HEK293 (cell line): Measurements from ENCODE around the gene DPYD.

Experiments
- CTCF ChIA-PET: fragments of 350-600 bp; formaldehyde crosslinking; extraction: SDS; loops from one replicate; lab custom pipeline; 2021; ENCODE audit warnings: antibody characterized with exemption; lab: Yijun Ruan, JAX
- POLR2A ChIA-PET: fragments of 300-600 bp; formaldehyde crosslinking; extraction: SDS; loops from one replicate; lab custom pipeline; 2020; ENCODE audit warnings: antibody characterized with exemption, inconsistent platforms; lab: Yijun Ruan, JAX
- H3K27ac ChIP-seq: fragments of 200-500 bp; sonication (Bioruptor generic); 2 replicates; pipeline ENCODE4 v1.5.1; 2014; ENCODE audit warnings: low read depth, low read length, control low read depth, inconsistent platforms; ENCODE audit errors: extremely low read depth
- H3K36me3 ChIP-seq, 2 experiments: fragments of 200-500 bp in 1 of 2; sonication (Bioruptor generic) in 1 of 2; 1 replicate in 1 of 2; 2 replicates in 1 of 2; pipeline ENCODE4 v1.5.1; 2014 to 2017; ENCODE audit warnings: inconsistent platforms in 2 of 2, low read length in 2 of 2; ENCODE audit not compliant: control insufficient read depth in 2 of 2, insufficient read depth in 1 of 2
- H3K4me1 ChIP-seq: fragments of 200-500 bp; sonication (Bioruptor generic); 2 replicates; pipeline ENCODE4 v1.5.1; 2014; ENCODE audit warnings: mild to moderate bottlenecking, low read length, inconsistent platforms; ENCODE audit not compliant: control insufficient read depth, insufficient read depth
- H3K4me3 ChIP-seq: 2 replicates; pipeline ENCODE4 v1.5.1; 2011; ENCODE audit warnings: low read depth, mild to moderate bottlenecking, control low read depth, low read length, moderate library complexity
- H3K9me3 ChIP-seq: fragments of 200-500 bp; sonication (Bioruptor generic); 2 replicates; pipeline ENCODE4 v1.5.1; 2014; ENCODE audit warnings: low read depth, low read length, inconsistent platforms; ENCODE audit not compliant: control insufficient read depth, insufficient read depth
- BCL11B ChIP-seq: fragments of 450-650 bp; formaldehyde crosslinking; IDR thresholded peaks from 2 replicates; pipeline ENCODE4 v1.5.1; 2016; ENCODE audit warnings: low read depth, missing biosample characterization, missing genetic modification characterization
- EGR2 ChIP-seq: fragments of 450-650 bp; formaldehyde crosslinking; IDR thresholded peaks from 2 replicates; pipeline ENCODE4 v1.5.1; 2016; ENCODE audit warnings: low read depth, missing biosample characterization, missing genetic modification characterization
- HOXC10 ChIP-seq: sonication (generic); formaldehyde crosslinking; IDR thresholded peaks from 2 replicates; pipeline ENCODE4 v1.8.1; 2023; ENCODE audit warnings: mild to moderate bottlenecking, missing genetic modification reagents
- KLF1 ChIP-seq: fragments of 450-650 bp; formaldehyde crosslinking; IDR thresholded peaks from 2 replicates; pipeline ENCODE4 v1.5.1; 2016; ENCODE audit warnings: missing biosample characterization, missing genetic modification characterization
- KLF10 ChIP-seq: fragments of 450-650 bp; IDR thresholded peaks from 2 replicates; pipeline ENCODE4 v1.5.1; 2018; ENCODE audit warnings: missing biosample characterization, mild to moderate bottlenecking, missing genetic modification characterization
- REPIN1 ChIP-seq: fragments of 450-650 bp; formaldehyde crosslinking; IDR thresholded peaks from 2 replicates; pipeline ENCODE4 v1.5.1; 2017; ENCODE audit warnings: missing biosample characterization, missing genetic modification characterization, low read depth
- SP3 ChIP-seq: fragments of 450-650 bp; formaldehyde crosslinking; IDR thresholded peaks from 2 replicates; pipeline ENCODE4 v1.5.1; 2016; ENCODE audit warnings: missing biosample characterization, missing genetic modification characterization
- WT1 ChIP-seq: fragments of 450-650 bp; formaldehyde crosslinking; IDR thresholded peaks from 2 replicates; pipeline ENCODE4 v1.5.1; 2016; ENCODE audit warnings: missing biosample characterization, missing genetic modification characterization
- ZBTB48 ChIP-seq: fragments of 450-650 bp; formaldehyde crosslinking; IDR thresholded peaks from 2 replicates; pipeline ENCODE4 v1.5.1; 2016; ENCODE audit warnings: missing biosample characterization, missing genetic modification characterization
- ZFP37 ChIP-seq: fragments of 450-650 bp; formaldehyde crosslinking; IDR thresholded peaks from 2 replicates; pipeline ENCODE4 v1.5.1; 2016; ENCODE audit warnings: missing biosample characterization, missing genetic modification characterization
- ZFP69B ChIP-seq: fragments of 450-650 bp; formaldehyde crosslinking; IDR thresholded peaks from 2 replicates; pipeline ENCODE4 v1.5.1; 2016; ENCODE audit warnings: missing biosample characterization, missing genetic modification characterization
- ZNF140 ChIP-seq: fragments of 450-650 bp; formaldehyde crosslinking; IDR thresholded peaks from 2 replicates; pipeline ENCODE4 v1.5.1; 2016; ENCODE audit warnings: missing biosample characterization, missing genetic modification characterization
- ZNF391 ChIP-seq: fragments of 450-650 bp; formaldehyde crosslinking; IDR thresholded peaks from 2 replicates; pipeline ENCODE4 v1.5.1; 2016; ENCODE audit warnings: low read depth, missing biosample characterization, missing genetic modification characterization, borderline replicate concordance
- ZNF558 ChIP-seq: fragments of 450-650 bp; formaldehyde crosslinking; IDR thresholded peaks from 2 replicates; pipeline ENCODE4 v1.5.1; 2016; ENCODE audit warnings: missing biosample characterization, missing genetic modification characterization
- ZNF585B ChIP-seq: fragments of 450-650 bp; formaldehyde crosslinking; IDR thresholded peaks from 2 replicates; pipeline ENCODE4 v1.5.1; 2016; ENCODE audit warnings: missing biosample characterization, missing genetic modification characterization
- ZNF654 ChIP-seq: fragments of 450-650 bp; formaldehyde crosslinking; IDR thresholded peaks from 2 replicates; pipeline ENCODE4 v1.5.1; 2016; ENCODE audit warnings: low read depth, missing biosample characterization, missing genetic modification characterization
- ZNF660 ChIP-seq: fragments of 450-650 bp; IDR thresholded peaks from 2 replicates; pipeline ENCODE4 v1.5.1; 2018; ENCODE audit warnings: missing biosample characterization, mild to moderate bottlenecking, missing genetic modification characterization
- ZNF670 ChIP-seq: fragments of 450-650 bp; formaldehyde crosslinking; IDR thresholded peaks from 2 replicates; pipeline ENCODE4 v1.5.1; 2016; ENCODE audit warnings: missing biosample characterization, missing genetic modification characterization, low read depth
- ZNF747 ChIP-seq: fragments of 450-650 bp; formaldehyde crosslinking; IDR thresholded peaks from 2 replicates; pipeline ENCODE4 v1.5.1; 2016; ENCODE audit warnings: missing biosample characterization, missing genetic modification characterization
- ZNF768 ChIP-seq: fragments of 450-650 bp; formaldehyde crosslinking; IDR thresholded peaks from 2 replicates; pipeline ENCODE4 v1.5.1; 2018; ENCODE audit warnings: missing biosample characterization, mild to moderate bottlenecking, missing genetic modification characterization
- ZNF785 ChIP-seq: fragments of 450-650 bp; formaldehyde crosslinking; IDR thresholded peaks from 2 replicates; pipeline ENCODE4 v1.5.1; 2016; ENCODE audit warnings: missing biosample characterization, missing genetic modification characterization
- ZSCAN16 ChIP-seq: fragments of 450-650 bp; formaldehyde crosslinking; IDR thresholded peaks from 2 replicates; pipeline ENCODE4 v1.5.1; 2016; ENCODE audit warnings: missing biosample characterization, missing genetic modification characterization
- TF ChIP-seq, protein P1 (sequence below): fragments of 450-650 bp; formaldehyde crosslinking; IDR thresholded peaks from 2 replicates; pipeline ENCODE4 v1.5.1; 2016; ENCODE audit warnings: missing biosample characterization, missing genetic modification characterization
- TF ChIP-seq, protein P2 (sequence below): fragments of 450-650 bp; formaldehyde crosslinking; IDR thresholded peaks from 2 replicates; pipeline ENCODE4 v1.5.1; 2016; ENCODE audit warnings: missing biosample characterization, missing genetic modification characterization

Gene DPYD

DNA sequence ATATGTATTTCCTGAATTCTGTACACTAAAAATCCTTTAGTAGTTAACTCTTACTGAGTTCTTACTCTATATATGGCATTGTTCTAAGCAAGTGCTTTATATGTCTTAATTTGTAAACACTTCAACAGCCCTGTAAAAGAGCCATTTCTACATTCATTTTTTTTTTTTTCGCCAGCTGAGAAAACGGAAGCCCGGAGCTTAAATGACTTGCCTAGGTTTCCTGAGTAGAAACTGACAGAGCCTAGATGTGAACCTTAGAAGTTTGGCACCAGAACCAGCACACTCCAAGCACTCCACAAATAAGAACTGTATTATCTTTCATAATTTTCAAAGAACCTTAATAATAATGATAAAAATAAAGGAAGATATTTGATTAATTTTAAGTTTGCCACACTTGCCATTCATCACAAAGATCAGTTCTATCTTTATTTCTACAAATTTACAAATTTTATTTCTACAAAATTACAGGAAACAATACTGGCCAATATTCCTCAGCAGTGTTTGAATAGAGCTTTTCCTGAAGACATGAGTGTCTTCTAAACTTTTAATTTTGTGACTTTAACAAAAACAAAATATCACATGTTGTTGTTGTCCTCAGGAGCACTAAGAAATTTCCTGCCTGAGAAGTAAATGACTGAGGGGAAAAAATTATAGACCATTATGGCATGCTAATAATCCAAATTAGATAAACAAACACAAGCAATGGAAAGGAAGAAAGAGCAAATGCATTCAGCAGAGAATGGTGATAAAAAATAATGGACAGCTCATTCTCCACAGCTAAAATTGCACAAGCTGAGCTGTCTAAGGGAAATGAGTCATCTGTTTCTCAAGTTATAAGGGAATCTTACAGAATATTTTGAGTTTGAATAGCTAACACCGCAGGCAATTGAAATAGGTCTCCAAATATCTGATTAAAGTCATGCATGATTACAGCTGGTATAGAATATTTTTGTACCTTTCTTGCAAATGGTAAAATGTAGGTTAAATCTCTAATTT is 71.2 kb downstream of the DPYD start:
- H3K27ac ChIP-seq = no peak overlapping the region
- no peaks in the 10 kb centered on the region for H3K9me3 ChIP-seq
- H3K36me3 ChIP-seq = no peaks in the 10 kb centered on the region
- no peak for TF ChIP-seq HOXC10 (CRISPR knock-in tag)
- no peak for TF ChIP-seq ZNF585B (tag by site-specific recombination)
- TF ChIP-seq ZBTB48 (tag by site-specific recombination) = no peak
- no peak for TF ChIP-seq ZNF747 (tag by site-specific recombination)
- ChIA-PET POLR2A (no interaction called here), CTCF (no interaction called here)
- H3K4me3 ChIP-seq = no peak overlapping the region
- peaks cover 12% of the 10 kb centered on the region for H3K4me1 ChIP-seq

DNA sequence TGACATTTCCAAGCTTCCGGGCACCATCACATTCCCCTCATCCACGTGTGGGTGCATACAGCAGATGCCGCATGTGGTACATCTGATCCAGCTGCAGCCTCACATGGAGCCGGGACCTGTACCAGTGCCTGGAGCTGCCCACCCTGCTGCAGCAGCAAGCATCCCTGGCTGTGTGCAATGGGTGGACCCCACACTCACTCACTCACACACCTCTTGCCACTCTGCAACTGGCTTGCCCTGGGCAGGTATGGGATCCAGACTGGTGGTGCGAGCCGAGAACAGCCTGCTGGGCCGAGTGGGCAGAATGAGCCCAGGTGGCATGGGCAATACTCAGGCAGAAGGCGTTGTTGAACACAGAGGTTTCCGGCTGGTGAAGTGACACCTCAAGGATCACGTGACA is 75.0 kb downstream of the DPYD start:
- CTCF ChIA-PET = no interaction called here
- POLR2A ChIA-PET = no interaction called here
- H3K36me3 ChIP-seq = no peaks in the 10 kb centered on the region
- TF ChIP-seq SP3 (tag by site-specific recombination) = no peak
- no peak for TF ChIP-seq BCL11B (tag by site-specific recombination)
- TF ChIP-seq ZNF660 (tag by site-specific recombination) = no peak
- no peak for TF ChIP-seq ZNF785 (tag by site-specific recombination)
- no peak for TF ChIP-seq EGR2 (tag by site-specific recombination)
- TF ChIP-seq ZSCAN16 (tag by site-specific recombination) = no peak
- TF ChIP-seq KLF10 = no peak
- TF ChIP-seq ZNF768 (tag by site-specific recombination) = no peak
- TF ChIP-seq ZNF654 (tag by site-specific recombination) = no peak
- no peak for TF ChIP-seq ZNF670
- no peak for TF ChIP-seq ZFP69B
- no peak for TF ChIP-seq ZNF558 (tag by site-specific recombination)
- no peak for TF ChIP-seq ZNF140 (tag by site-specific recombination)
- TF ChIP-seq, protein P1, sequence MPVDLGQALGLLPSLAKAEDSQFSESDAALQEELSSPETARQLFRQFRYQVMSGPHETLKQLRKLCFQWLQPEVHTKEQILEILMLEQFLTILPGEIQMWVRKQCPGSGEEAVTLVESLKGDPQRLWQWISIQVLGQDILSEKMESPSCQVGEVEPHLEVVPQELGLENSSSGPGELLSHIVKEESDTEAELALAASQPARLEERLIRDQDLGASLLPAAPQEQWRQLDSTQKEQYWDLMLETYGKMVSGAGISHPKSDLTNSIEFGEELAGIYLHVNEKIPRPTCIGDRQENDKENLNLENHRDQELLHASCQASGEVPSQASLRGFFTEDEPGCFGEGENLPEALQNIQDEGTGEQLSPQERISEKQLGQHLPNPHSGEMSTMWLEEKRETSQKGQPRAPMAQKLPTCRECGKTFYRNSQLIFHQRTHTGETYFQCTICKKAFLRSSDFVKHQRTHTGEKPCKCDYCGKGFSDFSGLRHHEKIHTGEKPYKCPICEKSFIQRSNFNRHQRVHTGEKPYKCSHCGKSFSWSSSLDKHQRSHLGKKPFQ = no peak
- TF ChIP-seq ZFP37 (tag by site-specific recombination) = no peak
- TF ChIP-seq KLF1 (tag by site-specific recombination) = no peak
- TF ChIP-seq REPIN1 (tag by site-specific recombination) = no peak
- TF ChIP-seq, protein P2, sequence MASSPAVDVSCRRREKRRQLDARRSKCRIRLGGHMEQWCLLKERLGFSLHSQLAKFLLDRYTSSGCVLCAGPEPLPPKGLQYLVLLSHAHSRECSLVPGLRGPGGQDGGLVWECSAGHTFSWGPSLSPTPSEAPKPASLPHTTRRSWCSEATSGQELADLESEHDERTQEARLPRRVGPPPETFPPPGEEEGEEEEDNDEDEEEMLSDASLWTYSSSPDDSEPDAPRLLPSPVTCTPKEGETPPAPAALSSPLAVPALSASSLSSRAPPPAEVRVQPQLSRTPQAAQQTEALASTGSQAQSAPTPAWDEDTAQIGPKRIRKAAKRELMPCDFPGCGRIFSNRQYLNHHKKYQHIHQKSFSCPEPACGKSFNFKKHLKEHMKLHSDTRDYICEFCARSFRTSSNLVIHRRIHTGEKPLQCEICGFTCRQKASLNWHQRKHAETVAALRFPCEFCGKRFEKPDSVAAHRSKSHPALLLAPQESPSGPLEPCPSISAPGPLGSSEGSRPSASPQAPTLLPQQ (tag by site-specific recombination) = no peak
- TF ChIP-seq WT1 (tag by site-specific recombination) = no peak
- no peak for TF ChIP-seq ZNF391
- TF ChIP-seq, all 188 proteins: peak for 0
- H3K27ac ChIP-seq = no peak overlapping the region
- H3K4me3 ChIP-seq = no peak overlapping the region
- H3K9me3 ChIP-seq = no peaks in the 10 kb centered on the region
- H3K4me1 ChIP-seq = peaks cover 12% of the 10 kb centered on the region
